HFF-Myc (cell line): ENCODE measurements around the gene CHST12.

ENCODE experiments used
- DNase-seq: peaks from one replicate; pipeline ENCODE4 v3.0.0-alpha.2; 2011; ENCODE audit warnings: low read depth; ENCODE audit errors: extremely low read depth
- H3K4me3 ChIP-seq: replicated peaks from 2 replicates; pipeline ENCODE4 v1.5.1; 2011; ENCODE audit warnings: low read depth, mild to moderate bottlenecking, control low read depth, low read length
- CTCF ChIP-seq: IDR thresholded peaks from 2 replicates; pipeline ENCODE4 v1.5.1; 2012; ENCODE audit warnings: mild to moderate bottlenecking, low read depth, low read length, control low read depth; ENCODE audit errors: missing control alignments

Gene CHST12

GRCh38 chr7:2436341-2437104, 33.1 kb downstream of the CHST12 start:
- no peak for TF ChIP-seq CTCF
- DNase-seq = no peak
- no peak overlapping the region for H3K4me3 ChIP-seq

- no peak overlapping the region for H3K4me3 ChIP-seq
- no peak for TF ChIP-seq CTCF
- no peak for DNase-seq
These were observed 33.7 kb downstream of the CHST12 start for GRCh38 chr7:2437136-2437535.

GRCh38 chr7:2437537-2438148, 34.2 kb downstream of the CHST12 start:
- DNase-seq = no peak
- TF ChIP-seq CTCF = no peak
- no peak overlapping the region for H3K4me3 ChIP-seq

GRCh38 chr7:2438186-2438585, 34.8 kb downstream of the CHST12 start:
- no peak overlapping the region for H3K4me3 ChIP-seq
- TF ChIP-seq CTCF = no peak
- no peak for DNase-seq

GRCh38 chr7:2438775-2439174, 35.4 kb downstream of the CHST12 start:
- TF ChIP-seq CTCF = no peak
- DNase-seq = no peak
- no peak overlapping the region for H3K4me3 ChIP-seq

- TF ChIP-seq CTCF = no peak
- no peak for DNase-seq
- H3K4me3 ChIP-seq = no peak overlapping the region
These were observed 37.3 kb downstream of the CHST12 start for GRCh38 chr7:2440608-2441245.
